OCI-LY7 (cell line): ENCODE measurements around the gene PTPN9.

Experiments used
- CTCF ChIP-seq: fragments of 200-600 bp; sonication (generic); conservative IDR thresholded peaks from 2 replicates; pipeline ENCODE4 v1.5.1; 2014; ENCODE audit warnings: mild to moderate bottlenecking, antibody characterized with exemption, low read length, moderate library complexity, mixed read lengths
- EZH2phosphoT487 ChIP-seq: fragments of 200-600 bp; sonication (generic); IDR thresholded peaks from 2 replicates; pipeline ENCODE4 v1.6.1; 2018; ENCODE audit warnings: low read depth, borderline replicate concordance, mild to moderate bottlenecking, mixed run types, antibody characterized with exemption, low read length, moderate library complexity, mixed read lengths

GRCh38 chr15:75578948-75579920 lies at the start of gene PTPN9:
- TF ChIP-seq CTCF (peak; percentile 66), EZH2phosphoT487 (no peak)
